ENCODE results near the gene S1PR4.
"Not testable (repeated sequence)": the region's sequence is repeated elsewhere in the genome, so short reads cannot be mapped to it uniquely, and the experiment has no call there.

Gene S1PR4

DNA sequence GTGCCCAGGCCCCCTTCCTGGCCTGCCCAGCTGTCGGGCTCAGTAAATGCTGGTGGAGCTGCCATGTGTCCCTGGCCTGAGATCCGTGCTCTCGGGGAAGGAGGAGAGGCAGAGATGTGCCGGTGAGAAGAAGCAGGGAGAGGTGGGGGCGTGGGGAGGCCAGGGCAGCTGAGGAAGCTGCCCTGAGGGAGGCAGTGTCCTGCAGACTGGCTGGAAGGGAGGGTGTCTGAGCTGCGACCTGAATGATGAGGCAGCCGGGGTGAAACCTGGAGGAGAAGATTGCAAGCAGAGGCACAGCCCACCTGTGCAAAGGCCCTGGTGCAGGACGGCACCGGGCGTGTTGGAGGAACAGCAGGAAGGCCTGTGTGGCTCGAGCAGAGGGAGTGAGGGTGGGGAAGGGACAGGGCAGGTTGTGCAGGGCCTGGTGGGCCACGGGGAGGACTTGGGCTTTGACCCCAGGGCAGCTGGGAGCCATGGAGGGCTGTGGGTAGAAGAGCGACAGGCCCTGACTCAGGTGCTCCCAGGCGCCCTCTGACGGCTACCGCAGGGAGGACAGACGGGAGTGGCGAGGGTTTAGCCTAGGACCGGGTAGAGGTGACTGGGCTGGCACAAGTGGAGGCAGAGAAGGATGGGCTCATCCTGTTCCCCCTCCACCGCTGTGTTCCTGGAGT lies 31.9 kb downstream of the S1PR4 start:
- no peak overlapping the region for H3K27ac ChIP-seq
- no peak for DNase-seq (ENCODE audit: low read depth, low spot score)

DNA sequence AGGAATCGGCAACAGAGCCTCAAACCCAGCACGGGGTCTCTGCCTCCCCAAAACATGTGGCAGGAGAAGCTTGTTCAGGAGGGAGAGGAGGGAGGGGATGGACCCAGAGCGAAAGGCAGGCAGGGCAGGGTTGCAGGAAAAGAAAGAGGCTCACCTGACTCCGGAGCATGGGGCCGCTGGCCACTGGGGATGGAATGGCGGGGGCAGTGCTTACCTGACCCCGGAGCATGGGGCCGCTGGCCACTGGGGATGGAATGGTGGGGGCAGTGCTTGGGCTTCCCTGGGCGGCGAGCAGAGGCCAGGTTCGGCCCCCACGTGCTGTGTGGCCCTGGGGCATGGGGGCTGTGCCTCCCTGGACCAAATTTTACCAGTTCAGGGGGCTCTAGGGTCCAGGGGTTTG lies 32.6 kb downstream of the S1PR4 start:
- no peak for DNase-seq (ENCODE audit: low read depth, low spot score)

DNA sequence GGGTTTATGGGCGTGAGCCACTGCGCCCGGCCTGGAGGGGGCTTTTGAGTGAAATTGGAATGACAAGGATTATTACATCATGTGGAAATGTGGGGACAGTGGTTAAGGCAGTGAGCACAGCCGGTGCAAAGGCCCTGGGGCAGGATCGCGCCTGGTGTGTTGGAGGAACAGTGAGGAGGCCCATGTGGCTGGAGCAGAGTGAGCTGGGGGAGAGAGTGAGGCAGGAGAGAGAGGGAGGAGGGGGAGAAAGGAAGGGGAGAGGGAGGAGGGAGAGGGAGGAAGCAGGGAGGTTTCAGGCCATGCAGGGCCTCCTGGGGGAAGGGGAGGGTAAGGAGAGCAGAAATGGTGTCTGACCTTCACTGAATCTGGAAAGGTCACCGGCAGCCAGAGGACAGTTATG lies 34.6 kb downstream of the S1PR4 start:
- DNase-seq (ENCODE audit: low read depth, low spot score), result no peak
- H3K27ac ChIP-seq, result no peak overlapping the region

More for the DNA sequence above, 32.6 kb downstream of the S1PR4 start:
- no peak overlapping the region for H3K27ac ChIP-seq

DNA sequence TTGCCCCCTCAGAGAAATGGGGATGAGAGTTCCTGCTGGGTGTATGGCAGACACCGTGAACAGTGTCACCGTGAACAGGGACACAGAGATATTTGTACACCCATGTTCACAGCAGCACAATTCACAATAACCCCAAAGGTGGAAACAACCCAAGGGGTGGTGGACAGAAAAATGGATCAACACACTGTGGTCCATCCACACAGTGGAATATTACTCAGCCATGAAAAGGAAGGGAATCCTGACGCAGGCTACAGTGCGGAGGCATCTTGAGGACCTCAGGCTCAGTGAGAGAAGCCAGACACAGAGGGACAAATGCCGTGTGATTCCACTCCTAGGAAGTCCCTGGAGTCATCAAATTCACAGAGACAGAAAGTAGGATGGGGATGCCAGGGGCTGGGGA lies 38.3 kb downstream of the S1PR4 start:
- no peak overlapping the region for H3K27ac ChIP-seq
- DNase-seq (ENCODE audit: low read depth, low spot score), result no peak

DNA sequence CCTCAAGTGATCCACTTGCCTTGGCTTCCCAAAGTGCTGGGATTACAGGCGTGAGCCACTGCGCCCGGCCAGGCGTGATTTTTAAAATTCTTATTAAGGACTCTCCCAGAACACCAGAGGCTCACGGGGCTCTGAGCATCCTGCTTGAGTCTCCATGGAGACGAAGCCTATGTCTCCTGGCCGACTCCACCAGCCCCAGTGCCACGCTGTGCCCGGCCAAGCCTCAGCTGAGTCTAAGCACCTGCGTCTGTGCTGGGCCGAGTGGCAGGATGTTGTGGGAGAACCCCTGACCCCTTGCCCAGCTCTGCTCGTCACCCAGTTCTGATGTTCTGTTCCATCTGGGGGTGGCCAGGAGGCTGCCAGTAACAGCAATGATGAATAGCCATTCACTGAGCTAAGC lies 42.0 kb downstream of the S1PR4 start:
- H3K27ac ChIP-seq, result no peak overlapping the region
- DNase-seq (ENCODE audit: low read depth, low spot score), result no peak

DNA sequence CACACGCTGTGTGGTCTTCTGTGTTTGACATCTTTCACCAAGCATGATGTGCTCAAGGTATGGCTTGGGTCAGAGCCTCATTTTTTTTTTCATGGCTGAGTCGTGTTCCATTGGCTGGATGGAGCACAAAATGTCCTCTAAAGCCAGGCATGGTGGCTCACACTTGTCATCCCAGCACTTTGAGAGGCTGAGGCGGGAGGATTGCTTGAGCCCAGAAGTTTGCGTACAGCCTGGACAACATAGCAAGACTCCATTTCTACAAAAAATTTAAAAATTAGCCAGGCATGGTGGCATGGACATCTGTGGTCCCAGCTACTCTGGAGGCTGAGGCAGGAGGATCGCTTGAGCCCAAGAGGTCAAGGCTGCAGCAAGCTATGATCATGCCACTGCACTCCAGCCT lies 43.0 kb downstream of the S1PR4 start:
- not testable (repeated sequence) for H3K27ac ChIP-seq; DNase-seq (ENCODE audit: low read depth, low spot score)

DNA sequence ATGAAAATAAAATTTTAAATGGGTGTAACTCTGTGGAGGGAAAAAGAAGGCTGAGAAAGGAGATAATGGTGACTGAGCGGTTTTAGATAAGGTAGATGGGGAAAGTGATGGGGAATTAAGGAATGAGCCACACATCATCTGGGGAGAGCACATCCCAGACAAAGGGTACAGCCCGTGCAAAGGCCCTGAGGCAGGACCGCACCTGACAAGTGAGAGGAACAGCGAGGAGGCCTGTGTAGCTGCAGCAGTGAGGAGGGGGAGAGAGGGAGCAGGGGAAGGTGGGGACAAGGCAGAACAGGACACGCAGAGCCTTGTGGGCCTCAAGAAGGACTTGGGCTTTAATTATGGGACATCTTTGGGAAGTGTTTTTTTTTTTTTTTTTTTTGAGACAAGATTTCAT lies 44.1 kb downstream of the S1PR4 start:
- no peak for DNase-seq (ENCODE audit: low read depth, low spot score)
- no peak overlapping the region for H3K27ac ChIP-seq

DNA sequence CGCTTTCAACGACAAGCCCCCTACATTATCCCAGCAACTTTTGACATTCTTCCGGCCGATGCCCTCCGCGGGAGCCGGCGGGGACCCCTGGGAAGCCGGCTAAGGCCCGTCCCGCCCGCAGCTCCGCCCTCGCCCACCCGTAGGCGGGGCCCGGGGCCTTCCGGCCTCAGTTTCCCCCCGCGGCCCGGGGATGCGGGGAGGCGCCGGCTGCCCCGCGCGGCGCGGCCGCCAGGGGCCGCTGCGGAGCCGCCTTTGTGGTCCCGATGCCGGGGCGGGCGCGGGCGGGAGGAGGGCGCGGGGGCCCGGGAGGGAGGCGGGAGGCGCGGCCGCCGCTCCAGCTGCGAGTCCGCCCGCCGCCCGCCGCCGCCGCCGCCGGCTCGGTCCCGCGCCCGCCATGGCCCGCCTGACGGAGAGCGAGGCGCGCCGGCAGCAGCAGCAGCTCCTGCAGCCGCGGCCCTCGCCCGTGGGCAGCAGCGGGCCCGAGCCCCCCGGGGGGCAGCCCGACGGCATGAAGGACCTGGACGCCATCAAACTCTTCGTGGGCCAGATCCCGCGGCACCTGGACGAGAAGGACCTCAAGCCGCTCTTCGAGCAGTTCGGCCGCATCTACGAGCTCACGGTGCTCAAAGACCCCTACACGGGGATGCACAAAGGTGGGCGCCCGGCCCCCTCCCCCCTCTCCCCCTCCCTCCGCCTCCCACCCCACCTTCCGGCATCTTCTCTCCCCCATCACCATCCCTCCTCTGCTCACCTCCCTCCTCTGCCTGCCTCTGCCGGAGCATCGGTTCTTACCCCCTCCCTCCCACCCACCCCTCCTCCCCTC lies 46.0 kb downstream of the S1PR4 start, which contains the start of gene CELF5:
Gene CELF5, plus strand, starts transcription at position 316 of the 823 bp plus-strand sequence. Its CDS starts 79 bp downstream, at position 395.
- no peak for DNase-seq (ENCODE audit: low read depth, low spot score)
- H3K27ac ChIP-seq, result no peak within 1 kb of the TSS

DNA sequence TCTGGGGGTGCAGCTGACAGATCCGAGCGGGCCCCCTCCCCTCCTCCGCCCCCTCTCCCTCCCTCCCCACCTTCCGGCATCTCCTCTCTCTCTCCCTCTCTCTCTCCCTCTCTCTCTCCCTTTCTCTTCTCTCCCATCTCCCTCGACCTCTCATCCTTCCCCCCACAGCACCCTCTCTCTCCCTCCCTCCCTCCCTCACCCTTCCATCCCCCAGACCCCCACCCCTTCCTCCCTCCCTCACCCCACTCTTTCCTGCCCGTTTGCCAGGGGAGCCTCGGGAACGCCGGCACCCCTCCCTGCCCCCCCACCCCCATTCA lies 46.6 kb downstream of the S1PR4 start:
- no peak overlapping the region for H3K27ac ChIP-seq
- no peak for DNase-seq (ENCODE audit: low read depth, low spot score)

DNA sequence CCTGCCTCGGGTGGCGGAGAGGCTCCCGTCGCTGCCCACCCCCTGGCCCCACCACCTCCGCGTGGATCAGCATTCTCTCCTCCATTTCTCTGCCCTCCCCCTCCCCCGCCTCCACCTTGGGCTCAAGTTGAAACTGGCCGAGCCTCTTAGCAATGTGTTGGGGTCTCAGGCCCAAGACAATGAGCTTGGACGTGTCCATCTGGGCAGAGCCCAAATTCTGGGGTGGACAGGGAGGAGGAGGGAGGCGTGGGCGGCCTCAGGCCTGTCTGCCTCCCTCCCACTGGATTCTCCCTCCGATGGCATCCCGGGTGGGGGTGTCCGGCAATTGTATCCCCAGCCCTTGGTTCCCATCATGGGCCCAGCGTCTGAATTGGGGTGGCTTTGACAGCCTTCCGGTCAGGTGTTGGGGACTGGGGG lies 47.1 kb downstream of the S1PR4 start:
- no peak for DNase-seq (ENCODE audit: low read depth, low spot score)

DNA sequence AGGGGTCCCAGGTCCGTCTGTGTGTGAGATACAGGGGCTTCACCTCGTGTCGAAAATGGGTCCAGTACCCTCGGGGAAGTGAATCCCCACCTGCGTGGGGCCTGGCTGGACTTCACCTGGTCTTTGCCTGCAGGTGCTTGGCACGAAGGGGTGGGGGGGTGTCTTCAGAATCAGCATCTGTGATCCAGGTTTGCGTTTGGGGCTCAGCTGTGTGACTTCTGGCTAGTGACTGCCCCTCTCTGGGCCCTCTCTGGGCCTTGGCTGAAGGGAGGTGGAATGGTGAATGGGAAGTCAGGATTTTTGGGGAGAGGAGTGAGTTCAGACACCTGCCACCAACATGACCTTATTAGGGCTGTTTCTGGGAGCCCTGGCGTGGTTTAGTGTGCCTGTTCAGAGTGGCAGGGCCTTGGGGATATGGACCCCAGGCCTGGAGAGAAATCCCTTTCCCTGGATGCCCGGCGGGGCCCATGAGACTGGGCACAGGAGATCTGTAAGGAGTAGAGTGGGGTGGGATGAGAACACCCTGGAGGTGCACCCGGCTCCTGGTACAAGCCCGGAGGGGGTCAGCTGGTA lies 48.6 kb downstream of the S1PR4 start:
- DNase-seq (ENCODE audit: low read depth, low spot score), result no peak
- no peak overlapping the region for H3K27ac ChIP-seq

More for the DNA sequence above, 47.1 kb downstream of the S1PR4 start:
- H3K27ac ChIP-seq, result no peak overlapping the region

DNA sequence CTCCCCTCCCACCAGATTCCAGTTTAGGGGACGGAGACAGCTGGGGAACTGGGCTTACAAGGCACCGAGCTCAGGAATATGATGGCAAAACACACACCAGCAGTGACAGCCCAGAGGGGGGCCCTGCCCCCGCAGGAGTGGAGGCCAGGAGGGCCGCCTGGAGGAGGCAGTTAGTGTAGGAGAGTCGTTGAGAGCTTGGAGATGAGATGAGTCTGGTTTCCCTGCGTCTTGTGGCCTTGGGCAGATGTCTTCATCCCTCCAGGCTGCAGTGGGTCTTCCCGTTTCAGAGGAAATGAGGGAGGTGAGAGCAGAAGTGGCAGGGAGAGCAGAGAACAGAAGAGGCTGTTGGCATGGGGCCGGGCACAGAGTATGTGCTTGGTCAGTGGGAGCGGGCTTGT lies 50.8 kb downstream of the S1PR4 start:
- no peak for DNase-seq (ENCODE audit: low read depth, low spot score)
- no peak overlapping the region for H3K27ac ChIP-seq

Measured in epithelial cell of prostate (primary cell).